Left cardiac atrium (tissue), 4 donors: ENCODE measurements around the gene LRRC28. TPM values are rescaled to one million over a fixed set of nuclear protein-coding genes. Genes with fewer than 3 reads are reported as not detected.

Experiments used
- ATAC-seq, 2 donors: fragments of 200-7000 bp; cut with Tn5 transposase; one replicate each; pipeline ENCODE4 v1.9.1; 2020; ENCODE audit warnings: mild to moderate bottlenecking in 2 of 2, moderate library complexity in 2 of 2
- DNase-seq: peaks from one replicate; pipeline ENCODE4 v3.0.0-alpha.2; 2020
- intact Hi-C, 2 donors: fragments of 100-400 bp; cut with DNase I; formaldehyde crosslinking; loops; one replicate each; pipeline versions ENCODE4 v1.14.1 to v1.15.1; 2022 to 2023
- total RNA-seq, 2 donors: library from RNA; stranded (reverse); fragmentation: NEBNext Ultra II Directional; extraction: Animal tissue kit (Norgen Biotek cat#: 25700); gene quantifications; one replicate each; pipeline ENCODE4 v1.2.1, GENCODE V29; 2021
- donor health status: DM: no; HTN: yes; CAD: no.
- donor health status: DM: no; HTN: yes; CAD: no; lungs with severe emphysema.
- donor health status: DM: yes; HTN: yes; CAD: no.
- donor health status: Dilated cardiomyopathy.

The LRRC28 gene
- total RNA-seq, 2 donors from 2014 or later = 23.8 to 25.2 TPM

DNA sequence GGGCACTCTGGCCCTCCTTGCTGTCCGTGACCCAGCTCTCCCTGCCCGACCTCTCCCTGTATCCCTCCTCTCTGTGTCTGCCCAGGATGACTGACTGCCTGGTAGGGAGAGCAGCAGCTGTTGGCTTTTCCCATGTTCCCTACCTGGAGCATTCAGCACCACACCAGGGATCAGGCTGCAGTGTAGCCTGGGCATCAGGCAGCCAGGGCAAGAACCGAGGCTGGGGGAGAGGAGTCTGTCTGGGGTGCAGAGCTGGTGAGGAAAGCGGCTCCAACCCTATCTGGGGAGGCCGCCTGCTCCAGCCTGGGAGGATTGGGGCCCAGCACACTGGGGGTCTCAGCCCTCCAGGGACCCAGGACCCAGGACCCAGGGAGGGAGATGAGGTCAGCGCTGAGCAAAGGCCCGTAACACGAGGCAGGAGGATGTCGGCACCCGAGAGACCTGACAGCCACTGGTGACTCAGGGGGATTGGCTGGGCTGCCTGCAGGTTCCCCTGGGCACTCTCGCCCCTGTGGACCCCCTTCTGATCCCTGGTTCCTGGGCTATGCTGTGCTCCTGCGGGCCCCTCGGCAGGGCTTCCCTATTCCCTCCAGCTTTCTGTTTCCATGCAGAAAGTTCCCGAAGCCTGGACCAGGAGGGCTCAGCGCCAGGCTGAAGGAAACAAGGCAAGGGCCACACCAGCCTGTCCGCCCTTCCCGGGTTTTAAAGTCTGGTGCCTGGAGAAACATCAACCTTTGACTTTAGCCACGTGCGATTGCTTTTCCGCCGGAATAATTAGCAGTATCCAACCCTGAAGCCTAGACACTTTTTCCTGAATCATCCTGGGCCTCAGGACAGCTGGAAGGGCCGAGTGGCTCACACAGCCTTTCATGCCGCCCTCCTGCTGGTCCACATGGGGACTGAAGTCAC is 186.3 kb downstream of the LRRC28 start:
- DNase-seq = no peak

GRCh38 chr15:99438224-99438585 is 186.9 kb downstream of the LRRC28 start:
- no peak for DNase-seq
- ATAC-seq = no peak
- intact Hi-C loops = no loop called here

More for the DNA sequence above, 186.3 kb downstream of the LRRC28 start:
- intact Hi-C loops = no loop called here
- ATAC-seq = no peak

DNA sequence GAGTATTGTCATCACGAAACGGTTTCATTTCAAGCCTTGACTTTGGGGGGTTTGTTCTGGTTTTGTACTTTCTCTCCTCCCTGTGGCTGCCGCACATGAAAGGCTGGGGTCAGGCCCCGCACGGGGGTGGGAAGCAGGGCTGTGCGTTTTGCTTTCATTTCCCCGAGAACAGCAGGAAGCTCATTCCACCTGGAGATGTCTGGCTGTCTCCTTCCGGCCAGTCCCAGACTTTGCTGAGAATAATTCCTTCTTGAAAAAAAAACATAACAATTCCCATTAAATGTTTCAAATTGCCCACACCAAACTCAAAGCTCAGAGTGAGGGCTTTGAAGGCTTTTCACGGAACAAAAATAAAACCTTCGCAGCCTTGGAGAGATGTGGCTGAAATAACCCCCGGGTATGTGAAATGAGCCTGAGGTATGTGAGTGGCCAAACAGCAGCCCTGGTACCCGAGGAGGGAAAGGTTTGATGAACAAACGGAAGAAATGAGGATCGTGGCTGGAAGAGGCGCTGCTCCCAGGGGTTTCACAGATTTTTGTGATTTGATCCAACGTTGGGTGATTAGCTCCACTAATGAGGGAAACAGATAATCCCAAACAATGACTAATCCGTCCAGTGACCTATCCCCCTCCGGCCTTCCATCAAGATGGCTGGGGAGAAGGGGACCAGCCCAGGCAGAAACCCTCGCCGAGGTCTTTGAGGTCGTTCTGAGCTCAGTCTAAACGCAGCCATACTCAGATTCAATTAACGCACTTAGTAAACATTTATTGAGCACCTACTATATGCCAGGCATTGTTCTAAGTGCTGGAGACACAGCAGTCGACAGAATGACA is 187.6 kb downstream of the LRRC28 start:
- intact Hi-C loops = no loop called here
- no peak for DNase-seq
- ATAC-seq = no peak

- DNase-seq (no peak), ATAC-seq (no peak)
- intact Hi-C loops = no loop called here
Observed at GRCh38 chr15:99439524-99439835, 188.2 kb downstream of the LRRC28 start.

- no peak for ATAC-seq
Observed at GRCh38 chr15:99440029-99440428, 188.7 kb downstream of the LRRC28 start.

More at GRCh38 chr15:99440029-99440428, 188.7 kb downstream of the LRRC28 start:
- DNase-seq = no peak
- intact Hi-C loops = no loop called here

Other genes starting within 250 kb of the LRRC28 start
- gene PGPEP1L, start 243.7 kb upstream of the LRRC28 start, total RNA-seq = 1 to 10 TPM; 1.2 to 1.3 TPM
- gene SYNM, start 146.4 kb upstream of the LRRC28 start, total RNA-seq = 100 to 1,000 TPM; 302 to 329 TPM
- gene TTC23, start 1.9 kb upstream of the LRRC28 start, total RNA-seq = 10 to 100 TPM; 11.9 to 13.7 TPM